Measurements from ENCODE around the gene SPNS1.
"Not testable (repeated sequence)": the region's sequence is repeated elsewhere in the genome, so short reads cannot be mapped to it uniquely, and the experiment has no call there.

The SPNS1 gene

GRCh38 chr16:28985211-28986041, 10.8 kb downstream of the SPNS1 start:
- peak overlapping the region in 18 of 21 experiments; percentile 1 to 98 (median 77) for H3K27ac ChIP-seq
- peak overlapping the region; percentile 28 to 43 (median 33) for H3K4me3 ChIP-seq

DNA sequence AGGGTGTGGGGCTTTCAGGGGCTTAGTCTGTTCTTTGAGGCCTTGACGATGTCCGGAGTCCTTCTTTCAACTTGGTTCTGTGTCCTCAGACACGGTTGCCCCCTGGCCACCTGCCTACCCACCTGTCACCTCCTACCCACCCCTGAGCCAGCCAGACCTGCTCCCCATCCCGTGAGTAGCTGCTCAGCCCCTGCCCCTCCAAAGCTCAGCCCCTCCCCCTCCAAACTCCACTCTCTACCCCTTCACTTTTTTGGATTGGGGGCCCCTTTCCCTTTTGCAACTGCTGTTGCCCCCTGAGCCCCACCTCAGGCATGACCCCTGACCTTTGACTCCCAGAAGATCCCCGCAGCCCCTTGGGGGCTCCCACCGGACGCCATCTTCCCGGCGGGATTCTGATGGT, 11.5 kb downstream of the SPNS1 start:
- Histone ChIP-seq H3K4me3 (peak overlapping the region; percentile 28 to 43 (median 33)), H3K27ac (peak overlapping the region in 16 of 21 experiments; percentile 1 to 98 (median 82))

- Histone ChIP-seq H3K4me3 (peak overlapping the region; percentile 28 to 43 (median 33)), H3K27ac (peak overlapping the region in 12 of 21 experiments; percentile 63 to 98 (median 86))
Observed at GRCh38 chr16:28986492-28986891, 11.9 kb downstream of the SPNS1 start.

GRCh38 chr16:28987170-28987853, 12.7 kb downstream of the SPNS1 start:
- peak overlapping the region in 4 of 7 experiments; percentile 1 to 41 (median 32) for H3K4me3 ChIP-seq
- peak overlapping the region in 3 of 21 experiments; percentile 87 to 98 (median 95) for H3K27ac ChIP-seq

DNA sequence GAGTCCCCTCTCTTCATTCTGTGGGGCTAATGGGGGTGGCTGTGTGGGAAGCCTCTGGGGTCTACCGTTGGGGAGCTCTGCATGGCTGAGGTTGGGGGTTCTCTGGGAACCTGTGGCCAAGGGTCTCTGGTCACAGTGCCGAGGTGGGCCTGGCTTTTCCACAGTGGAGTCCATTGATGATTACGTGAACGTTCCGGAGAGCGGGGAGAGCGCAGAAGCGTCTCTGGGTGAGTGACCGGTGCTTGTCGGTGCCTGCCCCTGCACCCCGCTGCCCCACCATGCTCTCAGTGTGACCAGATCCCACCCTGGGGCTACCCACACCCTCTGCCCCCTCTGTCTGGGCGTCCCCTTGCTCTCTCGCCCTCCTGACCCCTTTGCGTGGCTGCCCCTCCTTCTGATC, 14.8 kb downstream of the SPNS1 start:
- no peak overlapping the region for H3K27ac ChIP-seq
- no peak overlapping the region for H3K4me3 ChIP-seq

DNA sequence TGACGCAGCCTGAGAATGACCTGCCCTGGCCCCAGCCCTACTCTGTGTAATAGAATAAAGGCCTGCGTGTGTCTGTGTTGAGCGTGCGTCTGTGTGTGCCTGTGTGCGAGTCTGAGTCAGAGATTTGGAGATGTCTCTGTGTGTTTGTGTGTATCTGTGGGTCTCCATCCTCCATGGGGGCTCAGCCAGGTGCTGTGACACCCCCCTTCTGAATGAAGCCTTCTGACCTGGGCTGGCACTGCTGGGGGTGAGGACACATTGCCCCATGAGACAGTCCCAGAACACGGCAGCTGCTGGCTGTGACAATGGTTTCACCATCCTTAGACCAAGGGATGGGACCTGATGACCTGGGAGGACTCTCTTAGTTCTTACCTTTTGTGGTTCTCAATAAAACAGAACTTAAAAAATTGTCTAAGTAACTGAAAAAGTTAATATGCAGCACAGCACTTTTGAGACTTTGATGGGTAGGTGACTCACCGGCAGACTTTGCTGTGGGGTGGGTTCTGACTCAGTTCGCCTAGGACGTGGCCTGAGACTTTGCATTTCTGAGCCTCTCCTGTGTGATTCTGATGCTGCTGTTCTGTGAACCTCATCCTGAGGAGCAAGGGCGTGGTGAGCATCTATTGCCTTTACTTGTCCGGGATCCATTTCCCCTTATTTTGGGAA, 15.9 kb downstream of the SPNS1 start:
- Histone ChIP-seq H3K4me3 (no peak overlapping the region), H3K27ac (peak overlapping the region in 1 of 21 experiments; percentile 61)

DNA sequence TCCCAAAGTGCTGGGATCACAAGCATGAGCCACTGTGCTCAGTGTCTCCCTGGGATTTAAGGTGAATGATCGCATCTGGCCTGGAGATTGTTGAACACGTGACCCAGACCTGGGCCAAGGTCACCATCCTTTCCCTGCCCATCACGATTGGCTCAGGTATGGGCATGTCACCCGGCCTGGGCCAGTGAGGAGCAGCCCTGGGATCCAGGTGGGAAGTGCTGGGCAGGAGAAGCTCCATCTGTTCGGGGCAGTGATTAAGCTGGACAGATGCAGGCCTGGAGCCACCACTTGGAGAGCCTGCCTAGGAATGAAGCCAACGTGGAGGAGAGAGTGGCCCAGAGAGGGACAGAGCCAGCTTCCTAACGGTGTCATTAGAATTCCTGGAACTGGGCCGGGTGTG, 17.1 kb downstream of the SPNS1 start:
- Histone ChIP-seq H3K27ac (no peak overlapping the region), H3K4me3 (no peak overlapping the region)

DNA sequence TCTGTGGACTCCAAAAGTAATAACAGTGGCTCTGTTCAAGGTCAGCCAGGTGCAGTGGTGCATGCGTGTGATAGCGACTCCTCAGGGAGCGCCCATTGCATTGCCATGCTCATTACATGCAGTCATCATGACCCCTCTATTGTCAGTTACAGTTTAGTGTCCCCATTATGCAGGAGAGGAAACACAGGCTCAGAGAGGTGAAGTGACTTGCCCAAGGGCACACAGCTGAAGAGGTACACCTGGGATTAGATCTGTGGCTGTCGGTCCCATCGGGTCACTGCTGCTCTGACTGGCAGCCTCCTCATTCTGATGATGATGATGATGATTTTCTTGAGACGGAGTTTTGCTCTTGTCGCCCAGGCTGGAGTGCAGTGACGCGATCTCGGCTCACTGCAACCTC, 17.9 kb downstream of the SPNS1 start:
- Histone ChIP-seq H3K27ac (no peak overlapping the region), H3K4me3 (no peak overlapping the region)

- no peak overlapping the region for H3K27ac ChIP-seq
- no peak overlapping the region for H3K4me3 ChIP-seq
Observed at GRCh38 chr16:28998837-28999236, 24.3 kb downstream of the SPNS1 start.

DNA sequence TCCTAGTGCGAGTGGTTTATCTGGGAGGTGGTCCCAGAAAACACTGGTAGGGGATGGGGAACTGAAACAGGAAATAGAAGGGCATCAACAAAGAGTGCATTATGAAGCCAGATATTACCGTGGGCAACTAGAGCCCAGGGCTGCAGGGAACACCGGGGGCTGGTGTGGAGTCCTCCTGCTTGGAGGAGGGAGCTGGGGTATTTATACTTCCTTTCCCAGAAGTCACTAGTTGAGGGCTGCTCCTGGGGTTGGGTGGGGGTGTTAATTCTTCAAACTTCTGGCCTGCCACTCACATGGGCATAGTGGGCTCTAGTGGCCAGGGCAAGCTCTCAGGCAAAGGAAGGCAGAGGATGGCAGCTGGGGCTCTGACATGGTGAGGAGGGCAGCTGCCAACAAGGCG, 25.0 kb downstream of the SPNS1 start:
- Histone ChIP-seq H3K4me3 (no peak overlapping the region), H3K27ac (no peak overlapping the region)

DNA sequence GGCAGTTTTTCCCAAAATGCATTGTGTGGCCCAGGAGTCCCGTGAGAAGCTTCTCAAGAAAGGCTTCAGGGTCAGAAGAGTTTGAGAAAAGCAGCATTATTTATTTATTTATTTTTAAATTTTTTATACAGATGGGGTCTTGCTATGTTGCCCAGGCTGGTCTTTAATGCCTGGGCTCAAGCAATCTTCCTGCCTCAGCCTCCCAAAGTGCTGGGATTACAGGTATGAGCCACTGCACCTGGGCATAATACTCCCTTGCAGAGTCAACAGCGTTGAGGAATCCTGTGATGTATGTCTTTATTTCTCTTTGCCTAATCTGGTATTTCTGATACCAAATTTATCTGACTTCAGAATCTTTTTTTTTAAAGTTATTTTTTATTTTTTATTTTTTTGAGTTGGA, 25.4 kb downstream of the SPNS1 start:
- Histone ChIP-seq H3K4me3 (no peak overlapping the region), H3K27ac (no peak overlapping the region)

- not testable (repeated sequence) for H3K27ac ChIP-seq, H3K4me3 ChIP-seq
Observed at GRCh38 chr16:29004496-29005139, 30.0 kb downstream of the SPNS1 start.

GRCh38 chr16:29007730-29008593, 33.4 kb downstream of the SPNS1 start:
- Histone ChIP-seq H3K4me3 (no peak overlapping the region), H3K27ac (peak overlapping the region in 9 of 21 experiments; percentile 13 to 88 (median 57))

GRCh38 chr16:29009050-29009837, 34.7 kb downstream of the SPNS1 start:
- H3K4me3 ChIP-seq = no peak overlapping the region
- peak overlapping the region in 10 of 21 experiments; percentile 3 to 88 (median 57) for H3K27ac ChIP-seq

DNA sequence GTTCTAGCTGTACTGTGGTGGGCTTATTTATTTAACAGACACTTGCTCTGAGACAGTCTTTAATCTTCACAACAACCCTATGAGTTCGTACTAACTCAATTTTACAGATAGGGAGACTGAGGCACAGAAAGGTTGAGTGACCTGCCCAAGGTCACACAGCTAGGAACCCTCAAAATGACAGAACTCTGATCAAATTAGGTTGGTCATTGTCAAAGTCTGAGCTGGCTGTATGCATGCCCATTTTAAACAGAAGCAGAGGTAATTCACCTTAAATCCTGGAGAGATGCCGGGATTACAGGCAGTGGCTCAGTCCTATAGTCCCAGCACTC, 35.2 kb downstream of the SPNS1 start:
- peak overlapping the region in 6 of 21 experiments; percentile 34 to 88 (median 58) for H3K27ac ChIP-seq
- no peak overlapping the region for H3K4me3 ChIP-seq

DNA sequence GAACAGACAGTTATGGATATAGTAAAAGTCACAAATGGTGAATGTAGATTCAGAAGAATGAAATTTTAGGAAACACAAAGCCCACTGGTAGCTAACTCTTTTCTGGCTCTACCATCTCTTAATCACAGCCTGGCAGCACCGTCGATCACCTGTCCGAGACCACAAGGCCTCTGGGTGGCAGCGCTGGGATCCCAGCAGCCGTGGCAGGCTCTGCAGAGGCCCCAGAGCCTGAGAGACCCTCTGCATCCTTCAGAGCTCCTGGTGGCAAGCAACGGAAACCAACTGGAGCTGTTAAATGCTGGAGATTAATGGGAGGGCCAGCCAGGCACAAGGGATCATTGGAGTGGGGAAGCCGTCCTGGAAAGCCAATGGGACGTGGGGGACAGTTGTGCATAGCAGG, 36.5 kb downstream of the SPNS1 start:
- no peak overlapping the region for H3K4me3 ChIP-seq
- H3K27ac ChIP-seq = peak overlapping the region in 2 of 21 experiments; percentile 50 to 84

DNA sequence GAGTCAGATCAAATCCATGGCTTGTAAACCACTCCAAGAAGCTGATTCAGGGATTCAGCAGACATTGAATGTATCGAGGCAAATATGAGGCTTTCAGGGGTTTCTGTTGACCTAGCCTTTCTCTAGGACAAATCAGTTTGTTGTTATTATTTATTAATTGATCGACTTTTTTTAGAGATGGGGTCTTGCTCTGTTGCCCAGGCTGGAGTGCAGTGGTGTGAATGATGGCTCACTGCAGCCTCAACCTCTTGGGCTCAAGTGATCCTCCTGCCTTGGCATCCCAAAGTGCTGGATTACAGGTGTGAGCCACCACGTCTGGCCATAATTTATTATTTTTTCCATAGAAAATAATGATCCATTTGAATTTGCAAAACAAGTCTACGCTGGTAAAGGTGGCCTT, 37.3 kb downstream of the SPNS1 start:
- Histone ChIP-seq H3K4me3 (no peak overlapping the region), H3K27ac (peak overlapping the region in 4 of 21 experiments; percentile 29 to 84 (median 64))

GRCh38 chr16:29012913-29013553, 38.5 kb downstream of the SPNS1 start:
- Histone ChIP-seq H3K27ac (peak overlapping the region in 8 of 21 experiments; percentile 22 to 84 (median 44)), H3K4me3 (no peak overlapping the region)

Data from skin epidermis (tissue), 12 donors.